SH-SY5Y (cell line): ENCODE measurements around the gene C19orf44.

Experiments used
- GATA2 ChIP-seq: IDR thresholded peaks from 2 replicates; pipeline ENCODE4 v1.6.1; 2011; ENCODE audit warnings: mild to moderate bottlenecking, low read depth, low read length
- GATA3 ChIP-seq: IDR thresholded peaks from 2 replicates; pipeline ENCODE4 v1.6.1; 2011; ENCODE audit warnings: low read depth, mild to moderate bottlenecking, low read length, moderate library complexity

DNA sequence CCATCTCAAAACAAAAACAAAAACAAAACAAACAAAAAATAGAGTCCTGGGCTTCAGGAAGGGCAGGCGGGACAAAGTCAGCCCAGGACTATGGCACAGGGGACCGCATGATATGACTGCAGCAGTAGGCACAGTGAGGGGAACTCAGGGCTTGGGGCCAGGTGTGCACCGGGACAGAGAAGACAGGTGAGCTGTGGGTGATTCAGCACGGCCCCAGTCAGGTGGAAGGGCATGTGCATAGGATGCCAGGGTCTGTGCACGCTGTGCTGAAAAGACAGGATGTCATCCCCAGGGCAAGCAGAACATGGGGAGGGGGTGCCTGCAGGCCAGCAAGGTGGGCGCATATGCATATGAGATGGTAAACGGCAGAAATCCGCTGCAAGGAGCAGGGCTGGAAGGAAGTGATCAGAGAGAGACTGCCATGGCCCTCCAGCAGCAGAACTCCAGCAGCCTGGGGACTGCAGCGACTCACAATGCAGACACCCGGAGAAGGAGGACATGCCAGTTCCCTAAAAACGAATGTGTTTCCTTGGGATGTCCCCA lies 39.5 kb upstream of the C19orf44 start:
- TF ChIP-seq GATA2: no peak
- no peak for TF ChIP-seq GATA3
